A549 (cell line): ENCODE data around the gene SYT15B.
"Not testable (repeated sequence)": the region's sequence is repeated elsewhere in the genome, so short reads cannot be mapped to it uniquely, and the experiment has no call there.

Experiments used
- CBX2 ChIP-seq: fragments of 200-600 bp; sonication (generic); IDR thresholded peaks from 2 replicates; pipeline ENCODE4 v1.6.1; 2016; ENCODE audit warnings: low read depth, mild to moderate bottlenecking, borderline replicate concordance
- EP300 ChIP-seq, 2 experiments: fragments of >200 bp; sonication (Bioruptor Twin); formaldehyde crosslinking; IDR thresholded peaks; 2 replicates in 1 of 2; 3 replicates in 1 of 2; pipeline ENCODE4 v1.6.1; 2016 to 2017
- HOXA7 ChIP-seq: fragments of 250-450 bp; sonication (Bioruptor Pico); IDR thresholded peaks from 2 replicates; pipeline ENCODE4 v1.5.0; 2020; ENCODE audit warnings: mild to moderate bottlenecking, moderate library complexity
- KDM5A ChIP-seq: fragments of 200-600 bp; sonication (generic); IDR thresholded peaks from 2 replicates; pipeline ENCODE4 v1.6.1; 2016; ENCODE audit warnings: antibody characterized with exemption, mild to moderate bottlenecking
- POLR2A ChIP-seq: IDR thresholded peaks from 2 replicates; pipeline ENCODE4 v1.6.1; 2012; ENCODE audit warnings: mild to moderate bottlenecking, low read length
- POLR2AphosphoS2 ChIP-seq: conservative IDR thresholded peaks from 2 replicates; pipeline ENCODE4 v1.6.1; 2012; ENCODE audit warnings: low read length, improper control_type of control experiment, inconsistent platforms
- RCOR1 ChIP-seq: fragments of 150-350 bp; IDR thresholded peaks from 2 replicates; pipeline ENCODE4 v1.6.1; 2014; ENCODE audit warnings: antibody characterized with exemption, low read length, low read depth
- ZSCAN20 ChIP-seq: fragments of 250-450 bp; sonication (Bioruptor Pico); IDR thresholded peaks from 2 replicates; pipeline ENCODE4 v1.8.0; 2022; ENCODE audit warnings: mild to moderate bottlenecking, moderate library complexity
- TF ChIP-seq, protein P1 (sequence below): fragments of 250-450 bp; sonication (Bioruptor Pico); IDR thresholded peaks from 2 replicates; pipeline ENCODE4 v1.5.0; 2021; ENCODE audit warnings: mild to moderate bottlenecking, moderate library complexity, borderline replicate concordance

DNA sequence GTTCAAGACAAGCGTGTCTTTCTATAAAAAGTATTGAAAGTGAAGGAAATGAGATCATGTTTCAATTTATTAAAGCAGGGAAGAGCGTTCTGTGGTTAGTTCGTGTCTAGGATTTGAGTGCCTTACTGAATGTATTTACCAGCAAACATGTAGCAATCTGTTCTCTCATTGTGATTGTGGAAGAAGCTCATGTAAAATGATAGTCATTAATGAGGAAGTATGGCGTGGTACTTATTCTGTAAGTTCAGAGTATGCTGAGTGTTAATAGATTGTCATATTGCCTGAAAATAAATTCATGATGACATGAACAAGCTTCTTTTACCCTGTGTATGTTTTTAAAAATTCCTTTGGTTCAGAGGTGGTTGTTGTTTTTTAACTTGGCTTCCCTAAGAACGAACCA is 32.5 kb downstream of the SYT15B start:
- TF ChIP-seq CBX2; EP300 (IDR thresholded peaks at IDR 0.05); POLR2A; KDM5A; ZSCAN20 (CRISPR knock-in tag); POLR2AphosphoS2; RCOR1; HOXA7 (CRISPR knock-in tag): not testable (repeated sequence)
- TF ChIP-seq, protein P1, sequence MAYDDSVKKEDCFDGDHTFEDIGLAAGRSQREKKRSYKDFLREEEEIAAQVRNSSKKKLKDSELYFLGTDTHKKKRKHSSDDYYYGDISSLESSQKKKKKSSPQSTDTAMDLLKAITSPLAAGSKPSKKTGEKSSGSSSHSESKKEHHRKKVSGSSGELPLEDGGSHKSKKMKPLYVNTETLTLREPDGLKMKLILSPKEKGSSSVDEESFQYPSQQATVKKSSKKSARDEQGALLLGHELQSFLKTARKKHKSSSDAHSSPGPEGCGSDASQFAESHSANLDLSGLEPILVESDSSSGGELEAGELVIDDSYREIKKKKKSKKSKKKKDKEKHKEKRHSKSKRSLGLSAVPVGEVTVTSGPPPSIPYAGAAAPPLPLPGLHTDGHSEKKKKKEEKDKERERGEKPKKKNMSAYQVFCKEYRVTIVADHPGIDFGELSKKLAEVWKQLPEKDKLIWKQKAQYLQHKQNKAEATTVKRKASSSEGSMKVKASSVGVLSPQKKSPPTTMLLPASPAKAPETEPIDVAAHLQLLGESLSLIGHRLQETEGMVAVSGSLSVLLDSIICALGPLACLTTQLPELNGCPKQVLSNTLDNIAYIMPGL (CRISPR knock-in tag): not testable (repeated sequence)
